HepG2 (cell line): Measurements from ENCODE around the gene BMP8B.

Source experiments
- AFF4 ChIP-seq: sonication (generic); formaldehyde crosslinking; IDR thresholded peaks from 2 replicates; pipeline ENCODE4 v1.4.0; 2020; ENCODE audit warnings: missing genetic modification reagents
- JUNB ChIP-seq: sonication (generic); formaldehyde crosslinking; IDR thresholded peaks from 2 replicates; pipeline ENCODE4 v1.8.0; 2022; ENCODE audit warnings: missing genetic modification reagents, mild to moderate bottlenecking, borderline replicate concordance
- MAF1 ChIP-seq: sonication (generic); formaldehyde crosslinking; IDR thresholded peaks from 2 replicates; pipeline ENCODE4 v1.5.0; 2020; ENCODE audit warnings: missing genetic modification reagents, borderline replicate concordance
- MIER3 ChIP-seq: IDR thresholded peaks from 2 replicates; pipeline ENCODE4 v1.6.1; 2016; ENCODE audit warnings: missing compliant biosample characterization, borderline replicate concordance
- POLR2A ChIP-seq, 2 experiments: IDR thresholded peaks; 2 replicates each; pipeline ENCODE4 v1.6.1; 2011; ENCODE audit warnings: low read depth in 2 of 2, low read length in 2 of 2, mild to moderate bottlenecking in 1 of 2, moderate library complexity in 1 of 2; ENCODE audit not compliant: insufficient read depth in 1 of 2
- TOE1 ChIP-seq: sonication (generic); formaldehyde crosslinking; IDR thresholded peaks from 2 replicates; pipeline ENCODE4 v1.4.0; 2020; ENCODE audit warnings: mild to moderate bottlenecking, missing genetic modification reagents
- U2AF2 ChIP-seq: fragments of 200-400 bp; formaldehyde crosslinking; IDR thresholded peaks from 2 replicates; pipeline ENCODE4 v1.6.1; 2017; ENCODE audit warnings: low read depth, mild to moderate bottlenecking, low read length
- ZFX ChIP-seq: sonication (generic); formaldehyde crosslinking; IDR thresholded peaks from 2 replicates; pipeline ENCODE4 v1.4.0; 2020; ENCODE audit warnings: mild to moderate bottlenecking, low read depth, missing genetic modification reagents, moderate library complexity
- ZMYM3 ChIP-seq: sonication (generic); formaldehyde crosslinking; IDR thresholded peaks from 2 replicates; pipeline ENCODE4 v1.5.1; 2020; ENCODE audit warnings: mild to moderate bottlenecking, missing genetic modification reagents
- TF ChIP-seq, protein P1 (sequence below): sonication (generic); formaldehyde crosslinking; IDR thresholded peaks from 2 replicates; pipeline ENCODE4 v1.5.0; 2020; ENCODE audit warnings: mild to moderate bottlenecking, missing genetic modification reagents, moderate library complexity

DNA sequence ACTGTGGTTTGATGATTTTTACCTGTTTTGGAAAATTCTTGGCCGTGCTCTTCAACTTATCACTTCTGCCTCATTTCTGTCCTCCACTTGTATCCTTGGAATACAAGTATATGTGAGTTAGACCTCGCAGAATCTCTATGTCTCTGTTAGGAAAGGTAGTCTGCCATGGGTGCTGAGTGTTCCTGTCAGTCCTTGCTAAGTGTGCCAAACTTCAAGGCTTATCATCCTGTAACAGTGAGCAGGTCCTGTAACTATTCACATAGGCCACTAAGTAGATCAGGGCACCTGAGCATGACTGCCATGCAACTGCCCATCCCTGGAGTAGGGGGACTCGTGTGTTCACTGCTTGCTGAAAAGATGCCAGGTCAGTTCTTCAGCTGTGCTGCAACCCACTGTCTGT lies 24.2 kb upstream of the BMP8B start:
- TF ChIP-seq MIER3 (no peak), ZFX (CRISPR knock-in tag) (no peak), POLR2A (IDR thresholded peaks at IDR 0.05; ENCODE audit: insufficient read depth in 1 of 2, low read depth in 2 of 2, low read length in 2 of 2) (no peak), ZMYM3 (CRISPR knock-in tag) (no peak), TOE1 (CRISPR knock-in tag) (no peak), AFF4 (CRISPR knock-in tag) (no peak), U2AF2 (no peak), MAF1 (no peak), JUNB (CRISPR knock-in tag) (no peak)
- TF ChIP-seq, protein P1, sequence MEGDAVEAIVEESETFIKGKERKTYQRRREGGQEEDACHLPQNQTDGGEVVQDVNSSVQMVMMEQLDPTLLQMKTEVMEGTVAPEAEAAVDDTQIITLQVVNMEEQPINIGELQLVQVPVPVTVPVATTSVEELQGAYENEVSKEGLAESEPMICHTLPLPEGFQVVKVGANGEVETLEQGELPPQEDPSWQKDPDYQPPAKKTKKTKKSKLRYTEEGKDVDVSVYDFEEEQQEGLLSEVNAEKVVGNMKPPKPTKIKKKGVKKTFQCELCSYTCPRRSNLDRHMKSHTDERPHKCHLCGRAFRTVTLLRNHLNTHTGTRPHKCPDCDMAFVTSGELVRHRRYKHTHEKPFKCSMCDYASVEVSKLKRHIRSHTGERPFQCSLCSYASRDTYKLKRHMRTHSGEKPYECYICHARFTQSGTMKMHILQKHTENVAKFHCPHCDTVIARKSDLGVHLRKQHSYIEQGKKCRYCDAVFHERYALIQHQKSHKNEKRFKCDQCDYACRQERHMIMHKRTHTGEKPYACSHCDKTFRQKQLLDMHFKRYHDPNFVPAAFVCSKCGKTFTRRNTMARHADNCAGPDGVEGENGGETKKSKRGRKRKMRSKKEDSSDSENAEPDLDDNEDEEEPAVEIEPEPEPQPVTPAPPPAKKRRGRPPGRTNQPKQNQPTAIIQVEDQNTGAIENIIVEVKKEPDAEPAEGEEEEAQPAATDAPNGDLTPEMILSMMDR (CRISPR knock-in tag): no peak
